Heart left ventricle (tissue), 16 donors: Measurements from ENCODE around the gene DOHH. TPM values are rescaled to one million over a fixed set of nuclear protein-coding genes. Genes with fewer than 3 reads are reported as not detected.

ENCODE experiments used
- ATAC-seq, 4 donors: fragments of 200-7000 bp; cut with Tn5 transposase; one replicate each; pipeline ENCODE4 v1.9.1; 2020 to 2022; ENCODE audit warnings: moderate library complexity in 4 of 4, mild to moderate bottlenecking in 3 of 4, moderate number of reproducible peaks in 1 of 4
- DNase-seq, 5 donors: peaks; one replicate each; pipeline ENCODE4 v3.0.0-alpha.2; 2020
- H3K27ac ChIP-seq, 12 donors: fragments of 200-600 bp; sonication (generic) in 4 of 12; one replicate each; pipeline versions ENCODE4 v1.5.0 to v1.8.0; 2016 to 2022; ENCODE audit warnings: mild to moderate bottlenecking in 2 of 12
- H3K27me3 ChIP-seq, 9 donors: fragments of 200-600 bp; sonication (generic) in 2 of 9; one replicate each; pipeline versions ENCODE4 v1.5.1 to v1.8.0; 2016 to 2022; ENCODE audit warnings: mild to moderate bottlenecking in 3 of 9
- H3K36me3 ChIP-seq, 9 donors: fragments of 200-600 bp; sonication (generic) in 2 of 9; one replicate each; pipeline versions ENCODE4 v1.5.0 to v1.8.0; 2018 to 2022; ENCODE audit warnings: mild to moderate bottlenecking in 2 of 9
- H3K4me1 ChIP-seq, 12 donors: fragments of 200-600 bp; sonication (generic) in 4 of 12; one replicate each; pipeline versions ENCODE4 v1.5.0 to v1.8.0; 2016 to 2022; ENCODE audit warnings: mild to moderate bottlenecking in 3 of 12
- H3K4me3 ChIP-seq, 12 donors: fragments of 200-600 bp; sonication (generic) in 4 of 12; one replicate each; pipeline versions ENCODE4 v1.5.0 to v1.8.0; 2017 to 2022; ENCODE audit warnings: mild to moderate bottlenecking in 9 of 12, moderate library complexity in 4 of 12
- H3K9me3 ChIP-seq, 12 donors: fragments of 200-600 bp; sonication (generic) in 4 of 12; one replicate each; pipeline versions ENCODE4 v1.5.0 to v1.8.0; 2016 to 2022; ENCODE audit warnings: mild to moderate bottlenecking in 1 of 12
- POLR2A ChIP-seq, 2 donors: fragments of 450-650 bp; IDR thresholded peaks; one replicate each; pipeline ENCODE4 v1.6.1; 2017; ENCODE audit warnings: antibody characterized with exemption in 2 of 2, mild to moderate bottlenecking in 2 of 2, moderate library complexity in 2 of 2
- WGBS, 4 donors: extraction: QIAGEN DNeasy Blood & Tissue Kit in 2 of 4; methylation state at CpG; one replicate each; pipeline versions ENCODE4 v1.1.5 to v1.1.7; 2013 to 2018; 5-methylcytosine and 5-hydroxymethylcytosine counted together
- intact Hi-C, 10 donors: fragments of 100-400 bp; cut with DNase I; formaldehyde crosslinking; loops; one replicate each; pipeline versions ENCODE4 v1.11.1 to v1.14.2; 2022
- polyA plus RNA-seq, 2 donors: library from polyadenylated mRNA; stranded (reverse); fragments of 200-250 nt; gene quantifications; one replicate each; pipeline ENCODE4 v1.2.3, GENCODE V29; 2013
- total RNA-seq, 9 donors: library from RNA; depleted of rRNA in 2 of 9; stranded (reverse); fragments of >200 nt in 2 of 9; fragmentation: NEBNext Ultra II Directional in 3 of 9; extraction: Animal tissue kit (Norgen Biotek cat#: 25700) in 3 of 9; gene quantifications; one replicate each; pipeline versions ENCODE4 v1.1.0 to v1.2.4, GENCODE V29; 2016 to 2023
- TF ChIP-seq, protein P1 (sequence below), 12 donors: fragments of 200-600 bp; sonication (generic) in 4 of 12; IDR thresholded peaks; one replicate each; pipeline versions ENCODE4 v1.5.0 to v1.8.0; 2018 to 2022; ENCODE audit warnings: antibody characterized with exemption in 12 of 12, mild to moderate bottlenecking in 5 of 12
- donor health status: ischemic (EF 13 %, LVEDD 7.1; RV severe dilation, severe dysfunction).
- donor health status: healthy with polysubstance abuse.
- donor health status: DM: no; HTN: yes; CAD: no.
- donor health status: DM: no; HTN: no; CAD: no.
- donor health status: ischemic (EF 25% LVEDD 6.9; RV normal size, moderate dysfunction).
- donor health status: ischemic (EF 25% LVEDD 5.7; RV mildly dilated, moderate dysfunction).
- donor health status: healthy.
- donor health status: DM: yes; HTN: yes; CAD: no.
- donor health status: ischemic (EF 35%, LVEDD 5.7; RV mildly dilated, moderate dysfunction).
- donor health status: nonischemic (EF 11% LVEDD 7.7; RV severe dilation, severe dysfunction).
- donor health status: DM: yes; HTN: yes; CAD: no.
- donor health status: PGD.
- donor health status: ischemic (EF 29% LVEDD 5.4; RV normal size, mild dysfunction).
- donor health status: nonischemic (EF 23%, LVEDD 6.1; RV moderate dilation, normal function).

The DOHH gene
- total and polyA plus RNA-seq, 11 donors: 7.4 to 34.3 (median 12.2) TPM

DNA sequence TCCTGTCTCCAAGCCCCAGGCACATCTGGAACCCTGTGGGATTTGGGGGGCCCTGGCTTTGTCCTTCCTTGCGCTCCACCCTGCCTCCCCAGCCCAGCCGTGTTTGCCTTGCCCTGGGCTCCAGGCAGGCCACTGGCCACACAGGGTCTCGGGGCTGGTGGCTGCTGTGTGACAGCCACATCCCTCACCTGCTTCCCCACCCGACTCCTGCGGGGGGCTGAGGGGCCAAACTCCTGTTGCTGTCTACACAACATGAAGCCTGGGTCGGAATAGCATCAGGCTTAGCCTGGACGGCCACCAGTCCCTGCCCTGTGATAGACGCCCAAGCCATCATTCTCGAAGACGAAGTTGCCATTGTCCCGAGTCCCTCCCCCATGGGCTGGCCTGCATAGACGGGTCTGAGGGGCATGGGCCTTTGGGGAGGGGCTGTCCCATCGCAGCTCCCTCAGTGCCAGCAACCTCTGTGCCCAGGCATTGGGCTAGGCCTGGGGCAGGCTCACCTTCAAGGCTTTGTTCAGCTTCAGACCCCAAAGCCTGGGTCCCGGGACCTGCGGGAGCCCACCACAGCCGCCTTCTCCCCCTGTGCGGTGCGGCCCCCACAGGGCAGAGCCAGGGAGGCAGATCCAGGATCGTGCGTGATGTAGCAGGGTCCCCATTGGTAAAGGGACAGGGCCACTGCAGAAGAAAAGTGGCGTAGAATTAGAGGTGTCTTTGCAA is 23.0 kb upstream of the DOHH start:
- no peak for ATAC-seq
- H3K4me1 ChIP-seq: peaks cover 0 to 10% (median 0%) of the 10 kb centered on the region in 12 donors
- 87 to 94% (median 92%) methylated on average over 11 to 21 of the region's 21 CpGs for WGBS, 4 donors
- TF ChIP-seq, protein P1, sequence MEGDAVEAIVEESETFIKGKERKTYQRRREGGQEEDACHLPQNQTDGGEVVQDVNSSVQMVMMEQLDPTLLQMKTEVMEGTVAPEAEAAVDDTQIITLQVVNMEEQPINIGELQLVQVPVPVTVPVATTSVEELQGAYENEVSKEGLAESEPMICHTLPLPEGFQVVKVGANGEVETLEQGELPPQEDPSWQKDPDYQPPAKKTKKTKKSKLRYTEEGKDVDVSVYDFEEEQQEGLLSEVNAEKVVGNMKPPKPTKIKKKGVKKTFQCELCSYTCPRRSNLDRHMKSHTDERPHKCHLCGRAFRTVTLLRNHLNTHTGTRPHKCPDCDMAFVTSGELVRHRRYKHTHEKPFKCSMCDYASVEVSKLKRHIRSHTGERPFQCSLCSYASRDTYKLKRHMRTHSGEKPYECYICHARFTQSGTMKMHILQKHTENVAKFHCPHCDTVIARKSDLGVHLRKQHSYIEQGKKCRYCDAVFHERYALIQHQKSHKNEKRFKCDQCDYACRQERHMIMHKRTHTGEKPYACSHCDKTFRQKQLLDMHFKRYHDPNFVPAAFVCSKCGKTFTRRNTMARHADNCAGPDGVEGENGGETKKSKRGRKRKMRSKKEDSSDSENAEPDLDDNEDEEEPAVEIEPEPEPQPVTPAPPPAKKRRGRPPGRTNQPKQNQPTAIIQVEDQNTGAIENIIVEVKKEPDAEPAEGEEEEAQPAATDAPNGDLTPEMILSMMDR (IDR thresholded peaks at IDR 0.05): no peak
- TF ChIP-seq POLR2A (IDR thresholded peaks at IDR 0.05): no peak
- H3K36me3 ChIP-seq: peaks cover 0 to 90% (median 53%) of the 10 kb centered on the region in 9 donors
- no peak overlapping the region for H3K27ac ChIP-seq
- DNase-seq: no peak
- H3K4me3 ChIP-seq: no peak overlapping the region
- H3K9me3 ChIP-seq: no peaks in the 10 kb centered on the region
- no peaks in the 10 kb centered on the region for H3K27me3 ChIP-seq
- intact Hi-C loops: no loop called here

DNA sequence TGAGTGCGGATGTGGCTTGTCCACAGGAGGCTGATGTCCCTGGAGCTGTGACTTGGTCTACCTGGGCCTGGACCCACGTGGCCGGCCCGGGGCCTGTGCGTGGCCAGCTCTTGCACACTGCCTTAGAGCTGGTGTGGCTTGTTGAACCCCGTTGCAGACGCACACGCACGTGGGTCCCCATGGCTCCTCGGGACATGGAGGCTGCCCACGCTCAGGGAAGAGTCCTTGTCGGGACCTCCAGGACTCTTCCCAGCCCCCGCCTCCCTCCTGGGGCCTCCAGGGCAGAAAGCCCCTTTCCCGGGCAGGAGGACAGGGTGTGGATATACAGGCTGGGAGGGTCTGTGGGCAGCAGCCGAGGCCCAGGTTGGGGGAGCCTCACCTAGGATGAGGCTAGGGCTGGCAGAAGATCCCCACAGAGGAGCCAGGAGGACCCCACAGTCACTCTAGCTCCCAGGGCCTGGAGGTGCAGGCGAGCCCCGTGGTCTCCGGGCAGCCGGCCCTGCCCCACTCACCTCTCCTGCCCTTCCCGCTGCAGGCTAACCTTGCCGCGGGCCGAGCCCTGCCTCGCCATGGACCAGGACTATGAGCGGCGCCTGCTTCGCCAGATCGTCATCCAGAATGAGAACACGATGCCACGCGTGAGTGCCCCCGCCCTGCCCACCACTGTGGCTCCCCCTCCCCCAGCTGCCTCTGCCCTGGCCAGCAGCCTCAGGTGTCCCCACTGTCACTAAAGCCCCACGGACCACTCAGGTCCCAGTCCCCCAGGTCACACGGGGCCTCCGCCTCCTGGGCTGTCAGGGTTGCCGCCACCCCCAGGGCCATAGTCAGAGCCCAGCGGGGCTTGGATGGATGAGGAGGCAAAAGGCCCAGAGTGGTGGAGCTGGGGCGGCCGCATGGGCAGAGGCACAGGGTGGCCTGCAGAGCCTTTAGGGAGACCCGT is 22.2 kb upstream of the DOHH start:
- peaks cover 0 to 83% (median 47%) of the 10 kb centered on the region in 9 donors for H3K36me3 ChIP-seq
- TF ChIP-seq POLR2A (IDR thresholded peaks at IDR 0.05): no peak
- TF ChIP-seq, protein P1 (IDR thresholded peaks at IDR 0.05): no peak
- DNase-seq: no peak
- no peaks in the 10 kb centered on the region for H3K9me3 ChIP-seq
- no peak overlapping the region for H3K4me3 ChIP-seq
- H3K27me3 ChIP-seq: no peaks in the 10 kb centered on the region
- ATAC-seq: no peak
- H3K4me1 ChIP-seq: peaks cover 0 to 10% (median 0%) of the 10 kb centered on the region in 12 donors
- no peak overlapping the region for H3K27ac ChIP-seq
- 92 to 96% (median 94%) methylated on average over 31 to 40 of the region's 40 CpGs for WGBS, 4 donors
- intact Hi-C loops: no loop called here

DNA sequence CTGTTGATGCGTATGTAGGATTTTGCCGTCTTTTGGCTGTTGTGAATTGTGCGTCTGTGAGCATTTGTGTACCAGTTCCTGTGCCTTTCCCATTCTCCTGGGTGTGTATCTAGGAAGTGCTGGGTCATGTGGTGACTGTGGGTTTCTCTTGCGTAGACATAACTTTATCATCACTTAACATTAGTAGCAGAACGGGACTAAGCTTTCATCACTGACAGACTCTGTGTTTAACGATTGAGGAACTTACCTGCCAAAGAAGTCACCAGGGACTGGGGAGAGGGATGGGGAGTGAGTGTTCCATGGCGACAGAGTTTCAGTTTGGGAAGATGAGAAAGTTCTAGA is 20.6 kb upstream of the DOHH start:
- H3K27me3 ChIP-seq: no peaks in the 10 kb centered on the region
- H3K4me3 ChIP-seq: no peak overlapping the region
- no peak overlapping the region for H3K27ac ChIP-seq
- ATAC-seq: no peak
- H3K9me3 ChIP-seq: no peaks in the 10 kb centered on the region
- H3K4me1 ChIP-seq: peaks cover 0 to 17% (median 0%) of the 10 kb centered on the region in 12 donors
- intact Hi-C loops: no loop called here
- TF ChIP-seq, protein P1 (IDR thresholded peaks at IDR 0.05): no peak
- no peak for TF ChIP-seq POLR2A (IDR thresholded peaks at IDR 0.05)
- no peak for DNase-seq
- H3K36me3 ChIP-seq: peaks cover 0 to 67% (median 31%) of the 10 kb centered on the region in 9 donors
- 82 to 91% (median 86%) methylated on average over 7 of the region's 7 CpGs for WGBS, 4 donors
